ENCODE data around the gene DDX42.
"Not testable (repeated sequence)": the region's sequence is repeated elsewhere in the genome, so short reads cannot be mapped to it uniquely, and the experiment has no call there.

DDX42 gene

GRCh38 chr17:63775420-63775819, 1.4 kb downstream of the DDX42 start:
- no peak for DNase-seq (ENCODE audit: low read depth in 2 of 2)

DNA sequence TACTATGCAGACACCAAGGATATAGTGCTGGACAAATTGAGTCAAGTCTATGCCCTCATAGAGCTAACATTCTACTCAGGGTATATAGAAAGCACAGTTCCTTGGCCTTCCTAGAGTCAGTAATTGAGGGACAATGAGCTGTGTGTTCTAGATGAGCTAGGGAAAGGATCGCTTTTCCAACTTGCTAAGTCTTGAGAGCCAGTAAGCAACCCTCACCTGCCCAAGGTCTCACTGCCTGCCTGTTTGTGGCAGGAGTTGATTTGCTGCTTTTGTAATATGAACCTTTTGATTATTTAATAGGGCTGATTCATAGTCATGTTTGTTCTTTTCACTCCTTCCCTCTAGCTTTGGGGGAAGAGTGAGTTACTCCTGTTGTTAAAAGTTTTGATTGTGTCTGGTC, 6.5 kb downstream of the DDX42 start:
- DNase-seq (ENCODE audit: low read depth in 2 of 2): no peak

DNA sequence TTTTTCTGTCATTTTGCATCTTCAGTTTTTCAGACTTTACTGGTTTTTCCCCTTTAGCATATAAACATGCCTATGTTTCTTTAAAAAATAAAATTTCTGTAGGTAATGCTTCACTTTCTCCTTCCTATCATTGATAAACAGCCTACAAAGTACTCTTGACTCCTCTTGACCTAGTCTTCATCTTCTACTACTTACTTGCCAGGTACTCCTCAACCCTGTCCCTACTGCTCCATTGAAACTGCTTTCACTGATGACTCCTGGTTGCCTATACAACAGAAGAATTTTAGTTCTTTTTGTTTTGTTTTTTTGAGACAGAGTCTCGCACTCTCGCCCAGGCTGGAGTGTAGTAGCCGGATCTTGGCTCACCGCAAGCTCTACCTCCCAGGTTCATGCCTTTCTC, 7.0 kb downstream of the DDX42 start:
- DNase-seq (ENCODE audit: low read depth in 2 of 2): no peak

- no peak for DNase-seq (ENCODE audit: low read depth in 2 of 2)
These were observed 9.6 kb downstream of the DDX42 start for GRCh38 chr17:63783522-63783921.

DNA sequence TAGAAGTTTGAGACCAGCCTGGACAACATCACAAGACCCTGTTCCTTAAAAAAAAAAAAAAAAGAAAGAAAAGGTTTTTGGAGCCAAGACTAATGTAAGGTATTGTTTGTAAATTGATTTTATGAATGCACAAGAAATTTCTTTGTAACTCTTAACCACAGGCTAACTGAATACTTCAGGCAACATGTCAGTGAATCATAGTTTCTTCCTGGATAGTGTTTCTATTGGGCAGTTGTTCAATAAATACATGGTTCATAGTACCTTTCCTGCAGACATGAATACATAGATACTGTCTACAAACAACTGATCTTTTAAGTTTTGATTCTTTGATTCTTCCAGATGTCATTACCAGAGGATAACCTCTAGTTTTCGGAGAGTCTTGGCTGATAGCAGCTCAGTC, 11.6 kb downstream of the DDX42 start:
- DNase-seq (ENCODE audit: low read depth in 2 of 2): no peak

DNA sequence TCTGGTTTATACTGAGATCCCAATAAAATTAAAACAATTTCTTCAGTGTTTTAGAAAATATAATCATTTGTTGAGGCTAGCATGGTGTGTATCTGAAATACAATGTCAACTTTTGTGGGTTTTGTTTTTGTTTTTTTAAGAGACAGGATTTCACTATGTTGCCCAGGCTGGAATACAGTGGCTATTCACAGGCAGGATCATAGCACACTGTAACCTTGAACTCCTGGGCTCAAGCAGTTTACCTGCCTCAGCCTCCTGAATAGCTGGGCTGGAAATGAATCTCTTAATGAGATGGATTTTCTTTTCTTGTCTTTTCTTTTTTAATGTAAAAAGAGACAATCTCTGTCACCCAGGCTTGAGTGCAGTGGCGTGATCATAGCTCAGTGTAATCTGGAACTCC, 12.1 kb downstream of the DDX42 start:
- no peak for DNase-seq (ENCODE audit: low read depth in 2 of 2)

DNA sequence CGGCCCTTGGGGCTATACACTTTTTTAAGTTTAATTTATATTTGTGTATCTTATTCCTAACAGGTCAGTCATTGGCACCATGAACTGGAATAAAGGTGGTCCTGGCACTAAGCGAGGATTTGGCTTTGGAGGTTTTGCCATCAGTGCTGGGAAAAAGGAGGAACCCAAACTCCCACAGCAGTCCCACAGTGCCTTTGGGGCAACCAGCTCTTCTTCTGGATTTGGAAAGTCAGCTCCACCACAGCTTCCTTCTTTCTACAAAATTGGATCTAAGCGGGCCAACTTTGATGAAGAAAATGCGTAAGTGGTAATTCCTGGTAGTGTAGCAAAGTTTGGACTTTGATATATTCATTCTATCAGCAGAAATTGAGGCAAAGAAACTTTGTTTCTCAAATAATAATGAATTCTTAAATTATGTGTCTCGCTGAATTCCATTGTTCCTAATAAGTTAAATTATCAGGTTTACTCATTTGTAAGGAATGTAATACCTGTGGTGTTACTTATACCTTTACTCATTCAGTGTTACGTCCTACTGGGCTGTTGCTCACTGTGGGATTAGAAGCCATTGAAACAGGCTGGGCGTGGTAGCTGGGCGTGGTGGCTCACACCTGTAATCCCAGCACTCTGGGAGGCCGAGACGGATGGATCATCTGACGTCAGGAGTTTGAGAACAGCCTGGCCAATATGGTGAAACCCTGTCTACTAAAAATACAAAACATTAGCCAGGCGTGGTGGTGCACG, 13.2 kb downstream of the DDX42 start:
- no peak for DNase-seq (ENCODE audit: low read depth in 2 of 2)

GRCh38 chr17:63790057-63790456, 16.1 kb downstream of the DDX42 start:
- no peak for DNase-seq (ENCODE audit: low read depth in 2 of 2)

DNA sequence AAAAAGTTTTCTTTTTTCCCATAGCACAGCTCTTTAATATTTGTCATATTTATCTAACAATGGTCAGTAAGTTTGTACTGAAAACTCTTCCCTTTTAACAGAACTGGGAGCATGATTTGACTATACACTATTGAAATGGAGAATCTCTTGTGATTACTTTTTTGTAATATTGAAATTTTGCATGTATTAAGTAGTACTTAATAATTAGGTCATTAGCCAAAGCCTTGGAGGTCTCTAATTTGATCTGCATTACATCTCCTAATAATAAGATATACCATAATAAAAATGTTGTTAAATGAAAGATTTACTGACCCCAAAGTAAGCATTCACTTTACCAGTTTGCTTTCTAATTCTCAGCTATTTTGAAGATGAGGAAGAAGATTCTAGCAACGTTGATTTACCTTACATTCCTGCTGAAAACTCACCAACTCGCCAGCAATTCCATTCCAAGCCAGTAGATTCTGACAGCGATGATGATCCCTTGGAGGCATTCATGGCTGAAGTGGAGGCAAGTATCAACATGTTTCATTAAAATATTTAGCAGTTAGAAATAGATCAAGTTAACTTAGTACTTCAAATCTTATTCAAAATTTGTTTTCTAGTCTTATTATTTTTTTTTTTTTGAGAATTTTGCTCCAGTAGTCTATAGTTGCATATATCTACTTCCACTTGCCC, 18.2 kb downstream of the DDX42 start:
- DNase-seq (ENCODE audit: low read depth in 2 of 2): no peak

DNA sequence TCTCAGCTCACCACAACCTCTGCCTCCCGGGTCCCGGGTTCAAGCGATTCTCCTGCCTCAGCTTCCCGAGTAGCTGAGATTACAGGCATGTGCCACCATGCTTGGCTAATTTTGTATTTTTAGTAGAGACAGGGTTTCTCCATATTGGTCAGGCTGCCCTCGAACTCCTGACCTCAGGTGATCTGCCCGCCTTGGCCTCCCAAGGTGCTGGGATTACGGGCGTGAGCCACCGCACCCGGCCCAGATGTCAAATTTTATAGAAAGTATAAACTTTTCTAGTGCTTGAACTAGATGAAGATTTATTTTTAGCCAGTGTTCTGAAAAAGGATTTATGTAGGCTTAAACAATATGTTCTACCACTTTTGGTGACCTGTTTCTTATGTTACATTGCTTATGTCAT, 22.4 kb downstream of the DDX42 start:
- DNase-seq (ENCODE audit: low read depth in 2 of 2): not testable (repeated sequence)

DNA sequence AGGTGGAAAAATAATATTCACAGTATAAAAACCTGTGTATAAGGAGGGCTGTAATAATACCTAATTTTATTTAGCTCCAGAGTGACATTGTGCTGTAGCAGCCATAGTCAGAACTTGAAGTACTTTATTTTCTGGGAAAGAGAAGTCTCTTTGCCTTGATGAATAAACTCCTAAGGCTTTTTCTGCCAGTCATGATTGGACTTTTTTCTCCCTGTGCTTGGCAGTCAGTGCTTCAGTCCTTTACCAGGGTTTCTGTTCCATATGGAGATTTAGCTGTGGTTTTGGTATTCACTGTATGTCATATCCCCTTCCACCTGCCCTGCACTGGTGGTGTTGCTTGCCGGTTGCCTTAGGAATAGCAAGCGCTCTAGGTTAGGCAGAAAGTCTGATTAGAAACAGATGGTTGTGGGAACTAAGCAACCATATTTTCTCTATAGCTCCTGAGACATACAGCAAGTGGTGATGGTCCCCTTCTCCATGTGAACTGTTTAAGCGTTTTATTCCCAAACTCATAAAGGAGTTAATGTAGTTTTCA, 24.7 kb downstream of the DDX42 start:
- DNase-seq (ENCODE audit: low read depth in 2 of 2): no peak

DNA sequence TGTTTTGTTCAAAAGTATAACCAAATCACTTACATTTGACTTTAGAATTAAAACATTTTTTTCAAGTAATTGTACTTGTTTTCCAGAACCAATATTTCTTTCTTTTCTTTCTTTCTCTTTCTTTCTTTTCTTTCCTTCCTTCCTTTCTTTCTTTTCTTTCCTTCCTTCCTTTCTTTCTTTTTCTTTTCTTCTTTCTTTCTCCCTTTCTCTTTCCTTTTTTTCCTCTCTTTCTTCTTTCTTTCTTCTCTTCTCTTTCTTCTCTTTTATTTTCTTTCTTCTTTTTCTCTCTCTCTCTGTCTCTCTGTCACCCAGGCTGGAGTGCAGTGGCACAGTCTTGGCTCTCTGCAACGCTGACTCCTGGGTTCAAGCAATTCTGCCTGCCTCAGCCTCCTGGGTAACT, 26.8 kb downstream of the DDX42 start:
- no peak for DNase-seq (ENCODE audit: low read depth in 2 of 2)

DNA sequence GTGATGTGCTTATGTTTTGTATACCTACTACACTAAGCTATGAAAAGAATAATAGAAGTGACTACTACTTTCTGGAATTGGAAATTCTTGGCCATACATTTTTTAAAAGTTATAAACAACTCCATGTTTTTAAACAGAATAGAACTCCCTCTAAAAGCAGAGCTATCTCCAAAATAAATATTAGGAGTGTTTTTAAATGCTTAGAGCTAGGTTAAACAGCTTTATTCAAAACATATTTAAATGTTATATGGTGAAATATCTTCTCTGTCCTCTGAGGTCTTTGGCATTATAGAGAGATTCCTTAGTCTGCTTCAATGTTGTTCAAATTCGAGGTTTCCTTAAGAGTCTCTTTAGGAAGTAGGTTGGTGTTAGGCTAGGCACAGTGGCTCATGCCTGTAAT, 30.4 kb downstream of the DDX42 start:
- DNase-seq (ENCODE audit: low read depth in 2 of 2): no peak

GRCh38 chr17:63805591-63805990, 31.6 kb downstream of the DDX42 start:
- DNase-seq (ENCODE audit: low read depth in 2 of 2): no peak

DNA sequence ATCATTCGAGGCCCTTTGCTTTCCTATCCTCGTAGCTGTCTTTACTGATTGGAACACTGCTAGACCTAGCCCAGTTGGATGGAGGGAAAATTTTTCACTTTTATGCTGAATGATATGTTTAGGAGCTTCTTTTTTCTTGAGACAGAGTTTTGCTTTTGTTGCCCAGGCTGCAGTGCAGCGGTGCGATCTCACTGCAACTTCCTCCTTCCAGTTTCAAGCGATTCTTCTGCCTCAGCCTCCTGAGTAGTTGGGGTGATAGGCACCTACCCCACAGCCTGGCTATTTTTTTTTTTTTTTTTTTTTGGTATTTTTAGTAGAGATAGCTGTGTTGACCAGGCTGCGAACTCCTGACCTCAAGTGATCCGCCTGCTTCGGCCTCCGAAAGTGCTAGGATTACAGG, 36.0 kb downstream of the DDX42 start:
- no peak for DNase-seq (ENCODE audit: low read depth in 2 of 2)

- no peak for DNase-seq (ENCODE audit: low read depth in 2 of 2)
These were observed 42.2 kb downstream of the DDX42 start for GRCh38 chr17:63816123-63816522.

DNA sequence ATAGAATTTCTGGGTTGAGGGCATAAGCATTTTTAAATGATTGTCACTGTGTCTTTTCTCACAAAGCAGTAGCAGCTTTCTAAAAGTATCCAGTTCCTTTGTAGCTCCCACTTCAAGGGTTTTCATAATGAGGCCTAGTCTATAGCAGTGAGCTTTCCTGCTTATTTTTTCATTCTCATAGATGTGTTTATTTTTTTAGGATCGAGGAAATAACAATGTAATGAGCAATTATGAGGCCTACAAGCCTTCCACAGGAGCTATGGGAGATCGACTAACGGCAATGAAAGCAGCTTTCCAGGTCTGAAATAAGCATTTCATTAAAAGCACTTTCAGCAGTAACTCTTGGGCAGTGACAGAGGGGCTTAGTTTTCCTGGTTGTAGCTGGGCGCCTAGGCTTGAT, 42.7 kb downstream of the DDX42 start:
- DNase-seq (ENCODE audit: low read depth in 2 of 2): no peak

GRCh38 chr17:63817736-63818385, 43.9 kb downstream of the DDX42 start:
- no peak for DNase-seq (ENCODE audit: low read depth in 2 of 2)

DNA sequence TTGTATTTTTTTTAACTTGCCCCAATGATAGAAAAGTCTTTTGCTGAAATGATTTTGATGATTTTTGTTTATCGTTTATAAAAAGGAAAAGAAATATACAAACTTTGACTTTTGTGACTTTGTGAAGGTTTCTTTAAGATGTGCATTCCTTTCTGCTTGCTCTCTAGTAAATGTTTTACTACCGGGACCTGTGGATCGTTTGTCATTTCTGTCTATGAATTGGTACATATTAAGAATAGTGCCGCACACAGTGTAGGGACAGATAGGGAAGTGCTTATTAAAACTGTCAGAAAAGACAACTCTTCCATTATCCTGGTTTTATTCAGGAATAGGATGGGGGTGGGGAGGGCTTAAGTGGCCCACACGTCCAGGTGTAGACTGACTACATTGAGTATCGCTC, 45.2 kb downstream of the DDX42 start:
- DNase-seq (ENCODE audit: low read depth in 2 of 2): no peak

GRCh38 chr17:63819585-63820537, 45.9 kb downstream of the DDX42 start:
- DNase-seq (ENCODE audit: low read depth in 2 of 2): no peak

DNA sequence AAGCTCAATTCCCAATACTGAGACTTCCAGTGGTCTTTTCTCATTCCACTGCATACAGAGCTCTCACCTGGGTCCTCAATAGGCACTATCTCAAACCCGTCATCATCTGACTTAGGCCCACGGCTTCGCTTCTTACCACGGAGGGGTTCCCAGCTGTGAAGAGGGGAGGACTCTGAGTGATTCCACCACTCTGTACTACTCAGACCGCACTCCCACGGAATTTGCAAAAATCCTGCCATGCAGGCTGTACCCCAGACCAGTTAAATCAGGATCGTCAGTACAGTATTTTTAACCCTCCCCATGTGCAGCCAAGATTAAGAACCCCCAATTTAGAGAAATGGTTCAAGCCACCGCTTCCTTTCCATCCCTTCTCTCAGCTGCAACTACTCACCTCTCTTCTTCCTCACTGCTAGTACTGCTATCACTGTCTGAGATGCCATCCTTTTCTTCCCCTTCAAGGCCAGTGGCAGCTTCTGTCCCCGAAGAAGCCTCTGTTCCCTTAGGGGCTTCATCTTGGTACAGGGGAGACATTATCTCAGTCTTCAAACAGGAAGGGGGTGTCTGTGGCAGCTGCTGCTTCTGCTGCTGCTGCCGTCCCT, 47.1 kb downstream of the DDX42 start:
- no peak for DNase-seq (ENCODE audit: low read depth in 2 of 2)

All from stimulated activated CD4-positive, alpha-beta T cell treated with anti-CD3 and anti-CD28 coated beads, Interleukin-12 subunit alpha, Interleukin-12 subunit beta, amount 100 ng/mL, for 24 hours (primary cell).